ENCODE results near the gene DYNLRB1. TPM values are rescaled to one million over a fixed set of nuclear protein-coding genes. Genes with fewer than 3 reads are reported as not detected.

Gene DYNLRB1
- total and polyA plus RNA-seq, 2 donors (not counting 3 experiments of a cell fraction or from before 2014, with no cell fraction given) = 142 to 245 TPM

DNA sequence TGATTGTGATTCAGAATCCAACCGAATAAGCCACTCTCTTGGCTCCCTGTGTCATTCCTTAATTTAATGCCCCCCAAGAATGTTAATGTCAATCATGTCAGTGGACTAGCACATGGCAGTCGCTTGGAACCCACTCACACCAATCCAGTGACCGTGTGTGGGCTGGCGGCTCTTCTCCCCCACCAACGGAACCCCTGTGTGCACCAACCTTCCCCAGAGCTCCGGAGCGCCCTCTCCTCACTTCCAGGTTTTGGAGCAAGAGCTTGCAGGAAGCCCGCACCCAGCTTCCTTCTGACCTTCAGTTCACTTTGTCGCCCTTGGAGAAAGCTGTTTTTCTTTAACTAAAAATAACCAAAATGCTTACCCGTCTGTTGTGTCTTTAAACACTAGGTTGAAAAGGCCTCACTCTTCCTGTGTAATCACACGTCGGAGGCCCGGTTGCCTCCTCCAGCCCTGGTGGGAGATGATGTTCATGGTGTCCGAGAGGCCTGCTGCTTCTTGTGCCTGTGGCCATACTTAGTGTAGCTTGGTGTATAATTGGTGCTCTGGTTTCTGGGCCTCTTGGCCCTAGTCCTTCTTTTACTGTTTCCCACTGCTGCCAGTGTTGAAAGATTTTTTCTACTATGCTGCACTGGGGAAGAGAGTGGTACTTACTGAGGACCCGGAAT lies 24.5 kb downstream of the DYNLRB1 start:
- TF ChIP-seq, protein P1, sequence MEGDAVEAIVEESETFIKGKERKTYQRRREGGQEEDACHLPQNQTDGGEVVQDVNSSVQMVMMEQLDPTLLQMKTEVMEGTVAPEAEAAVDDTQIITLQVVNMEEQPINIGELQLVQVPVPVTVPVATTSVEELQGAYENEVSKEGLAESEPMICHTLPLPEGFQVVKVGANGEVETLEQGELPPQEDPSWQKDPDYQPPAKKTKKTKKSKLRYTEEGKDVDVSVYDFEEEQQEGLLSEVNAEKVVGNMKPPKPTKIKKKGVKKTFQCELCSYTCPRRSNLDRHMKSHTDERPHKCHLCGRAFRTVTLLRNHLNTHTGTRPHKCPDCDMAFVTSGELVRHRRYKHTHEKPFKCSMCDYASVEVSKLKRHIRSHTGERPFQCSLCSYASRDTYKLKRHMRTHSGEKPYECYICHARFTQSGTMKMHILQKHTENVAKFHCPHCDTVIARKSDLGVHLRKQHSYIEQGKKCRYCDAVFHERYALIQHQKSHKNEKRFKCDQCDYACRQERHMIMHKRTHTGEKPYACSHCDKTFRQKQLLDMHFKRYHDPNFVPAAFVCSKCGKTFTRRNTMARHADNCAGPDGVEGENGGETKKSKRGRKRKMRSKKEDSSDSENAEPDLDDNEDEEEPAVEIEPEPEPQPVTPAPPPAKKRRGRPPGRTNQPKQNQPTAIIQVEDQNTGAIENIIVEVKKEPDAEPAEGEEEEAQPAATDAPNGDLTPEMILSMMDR (IDR thresholded peaks at IDR 0.05; ENCODE audit: extremely low read depth in 1 of 2, insufficient read depth in 1 of 2, low read depth in 1 of 2, low read length in 2 of 2) = no peak
- TF ChIP-seq FOS (IDR thresholded peaks at IDR 0.05; ENCODE audit: borderline replicate concordance, insufficient read depth, low read length) = no peak
- TF ChIP-seq JUN (IDR thresholded peaks at IDR 0.05; ENCODE audit: borderline replicate concordance, insufficient read depth, insufficient read length, low read depth) = no peak
- no peak for TF ChIP-seq EZH2 (IDR thresholded peaks at IDR 0.05; ENCODE audit: borderline replicate concordance, low read depth, low read length, severe bottlenecking)
- TF ChIP-seq POLR2A (IDR thresholded peaks at IDR 0.05; ENCODE audit: low read depth, low read length) = no peak
- TF ChIP-seq MYC (IDR thresholded peaks at IDR 0.05; ENCODE audit: low read depth, low read length) = no peak
- TF ChIP-seq POLR2AphosphoS5 (IDR thresholded peaks at IDR 0.05; ENCODE audit: insufficient read depth, low read depth, low read length) = no peak
- TF ChIP-seq GATA2 (IDR thresholded peaks at IDR 0.05; ENCODE audit: insufficient read depth, insufficient read length, low read depth, low read length) = no peak
- TF ChIP-seq, protein P2, sequence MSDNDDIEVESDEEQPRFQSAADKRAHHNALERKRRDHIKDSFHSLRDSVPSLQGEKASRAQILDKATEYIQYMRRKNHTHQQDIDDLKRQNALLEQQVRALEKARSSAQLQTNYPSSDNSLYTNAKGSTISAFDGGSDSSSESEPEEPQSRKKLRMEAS (IDR thresholded peaks at IDR 0.05; ENCODE audit: insufficient read depth, insufficient read length) = no peak
- ChIA-PET CTCF (interaction anchor here (0.7 to 5.6 kb wide), 4 partner anchors 11 to 229 kb away, joined by 3 to 53 read pairs (median 17); no protein-coding TSS in a partner anchor), POLR2A (no interaction called here)
- Histone ChIP-seq H3K4me2 (ENCODE audit: insufficient read depth, low read length) (no peak overlapping the region), H3K4me1 (ENCODE audit: control insufficient read depth, extremely low read depth, insufficient read depth, low read length) (no peaks in the 10 kb centered on the region), H3K9me1 (replicated peaks; ENCODE audit: control insufficient read depth, extremely low read depth, insufficient read depth, low read length) (no peaks in the 10 kb centered on the region), H3K9me3 (replicated peaks; ENCODE audit: control insufficient read depth, insufficient read depth, low read length) (no peaks in the 10 kb centered on the region), H3K4me3 (replicated peaks in 1 of 3; ENCODE audit: insufficient read depth in 1 of 3, low read depth in 1 of 3, low read length in 3 of 3) (no peak overlapping the region), H3K27ac (ENCODE audit: insufficient read depth, low read depth, low read length) (no peak overlapping the region), H2AFZ (ENCODE audit: low read depth, low read length) (no peak overlapping the region), H3K27me3 (ENCODE audit: control insufficient read depth in 2 of 2, insufficient read depth in 2 of 2, low read length in 2 of 2) (no peaks in the 10 kb centered on the region), H3K36me3 (ENCODE audit: control insufficient read depth in 2 of 2, extremely low read depth in 1 of 2, insufficient read depth in 2 of 2, low read length in 2 of 2) (peaks cover 15 to 23% of the 10 kb centered on the region in 2 experiments), H3K79me2 (ENCODE audit: control insufficient read depth, insufficient read depth, low read length) (no peaks in the 10 kb centered on the region), H3K9ac (replicated peaks; ENCODE audit: extremely low read depth, insufficient read depth, low read length) (no peak overlapping the region), H4K20me1 (replicated peaks; ENCODE audit: control insufficient read depth, extremely low read depth, insufficient read depth, low read length) (no peaks in the 10 kb centered on the region)
- no peak for FAIRE-seq
- intact Hi-C loops (cut with micrococcal nuclease) = no loop called here
- DNase-seq (ENCODE audit: low read depth, low spot score) = no peak
- no TSS peak for BruUV-seq (replicated peaks)
- dilution Hi-C loops (cut with MboI; ENCODE audit: extremely low pct_ligation_motif_present, low sequenced_read_pairs) = no loop called here
